HG02763 (cell line): ENCODE data around the gene DMD.
A peak's percentile ranks its signal among the peaks of the same experiment; 100 is the strongest.

ENCODE experiments used
- ATAC-seq: cut with Tn5 transposase; IDR thresholded peaks from one replicate; pipeline ENCODE4 v1.9.1; 2021; ENCODE audit warnings: mild to moderate bottlenecking, moderate library complexity; ENCODE audit not compliant: unreplicated experiment

DMD gene

GRCh38 chrX:31166416-31166815, 2044.9 kb downstream of the DMD start:
- ATAC-seq, result no peak

GRCh38 chrX:31165241-31166035, 2045.9 kb downstream of the DMD start:
- ATAC-seq, result no peak

- ATAC-seq, result no peak
These were observed 2056.4 kb downstream of the DMD start for GRCh38 chrX:31154946-31155345.

GRCh38 chrX:31153475-31154047, 2057.8 kb downstream of the DMD start:
- ATAC-seq, result no peak

GRCh38 chrX:31147175-31147574, 2064.2 kb downstream of the DMD start:
- no peak for ATAC-seq

- ATAC-seq, result no peak
These were observed 2071.4 kb downstream of the DMD start for GRCh38 chrX:31139961-31140360.

- no peak for ATAC-seq
These were observed 2073.2 kb downstream of the DMD start for GRCh38 chrX:31138124-31138523.

- ATAC-seq, result peak; percentile 91
These were observed 2075.2 kb downstream of the DMD start for GRCh38 chrX:31136144-31136611.

- ATAC-seq, result no peak
These were observed 2078.5 kb downstream of the DMD start for GRCh38 chrX:31132821-31133241.

GRCh38 chrX:31130457-31131220, 2080.7 kb downstream of the DMD start:
- ATAC-seq, result no peak

GRCh38 chrX:31128855-31129254, 2082.5 kb downstream of the DMD start:
- ATAC-seq, result no peak

- no peak for ATAC-seq
These were observed 2083.6 kb downstream of the DMD start for GRCh38 chrX:31127716-31128115.

GRCh38 chrX:31126205-31126604, 2085.1 kb downstream of the DMD start:
- ATAC-seq, result no peak

- no peak for ATAC-seq
These were observed 2086.8 kb downstream of the DMD start for GRCh38 chrX:31124536-31124935.

- ATAC-seq, result no peak
These were observed 2088.0 kb downstream of the DMD start for GRCh38 chrX:31123335-31123734.

- no peak for ATAC-seq
These were observed 2094.1 kb downstream of the DMD start for GRCh38 chrX:31117266-31117665.

- no peak for ATAC-seq
These were observed 2096.0 kb downstream of the DMD start for GRCh38 chrX:31115398-31115797.

- ATAC-seq, result no peak
These were observed 2096.5 kb downstream of the DMD start for GRCh38 chrX:31114858-31115257.

GRCh38 chrX:31112226-31112999, 2098.9 kb downstream of the DMD start:
- ATAC-seq, result no peak

- ATAC-seq, result no peak
These were observed 2100.7 kb downstream of the DMD start for GRCh38 chrX:31110657-31111056.

GRCh38 chrX:31099536-31100090, 2111.7 kb downstream of the DMD start:
- peak; percentile 77 for ATAC-seq
